SU-DHL-6 (cell line): Measurements from ENCODE around the gene RPS6KA1.

Experiments used
- H2AFZ ChIP-seq: fragments of 200-600 bp; sonication (generic); 2 replicates; pipeline ENCODE4 v1.6.1; 2014; ENCODE audit warnings: low read depth, mild to moderate bottlenecking, moderate library complexity, mixed read lengths, antibody characterized with exemption, low read length; ENCODE audit not compliant: severe bottlenecking
- H3F3A ChIP-seq: fragments of 200-600 bp; shearing (Covaris generic); 2 replicates; pipeline ENCODE4 v1.6.0; 2016; ENCODE audit warnings: antibody characterized with exemption, mild to moderate bottlenecking; ENCODE audit not compliant: insufficient read depth
- H3K27ac ChIP-seq: fragments of 200-600 bp; sonication (generic); 2 replicates; pipeline ENCODE4 v1.5.1; 2016; ENCODE audit warnings: low read depth, mild to moderate bottlenecking, low read length, moderate library complexity, mixed read lengths
- H3K27me3 ChIP-seq: fragments of 200-600 bp; sonication (generic), shearing (Covaris generic); 2 replicates; pipeline ENCODE4 v1.6.0; 2014; ENCODE audit warnings: mild to moderate bottlenecking, low read length
- H3K36me3 ChIP-seq: fragments of 200-600 bp; sonication (generic); 2 replicates; pipeline ENCODE4 v1.6.1; 2014; ENCODE audit warnings: mild to moderate bottlenecking, low read length, mixed read lengths
- H3K4me2 ChIP-seq: fragments of 300-600, 200-600 bp; shearing (Covaris generic), sonication (generic); 2 replicates; pipeline ENCODE4 v1.6.0; 2014; ENCODE audit warnings: low read length, low read depth, mild to moderate bottlenecking; ENCODE audit not compliant: poor library complexity, severe bottlenecking
- H3K4me3 ChIP-seq: fragments of 200-600 bp; sonication (generic); 2 replicates; pipeline ENCODE4 v1.5.1; 2014; ENCODE audit warnings: antibody characterized with exemption, low read length, mild to moderate bottlenecking, mixed read lengths; ENCODE audit not compliant: insufficient read depth, poor library complexity, severe bottlenecking
- H3K79me2 ChIP-seq: fragments of 200-600 bp; sonication (generic); 2 replicates; pipeline ENCODE4 v1.6.1; 2014; ENCODE audit warnings: mild to moderate bottlenecking, low read length, moderate library complexity; ENCODE audit not compliant: insufficient read depth
- H3K9ac ChIP-seq: fragments of 200-600 bp; sonication (generic); 2 replicates; pipeline ENCODE4 v1.7.0; 2014; ENCODE audit warnings: mild to moderate bottlenecking, low read length
- H3K9me2 ChIP-seq: fragments of 200-600 bp; sonication (generic); replicated peaks from 2 replicates; pipeline ENCODE4 v1.6.1; 2014; ENCODE audit warnings: low read length; ENCODE audit not compliant: insufficient read depth
- H3K9me3 ChIP-seq: fragments of 200-600 bp; sonication (generic); 2 replicates; pipeline ENCODE4 v1.6.1; 2014; ENCODE audit warnings: low read length, mixed read lengths; ENCODE audit not compliant: insufficient read depth
- H4K20me1 ChIP-seq: fragments of 200-600 bp; sonication (generic); 2 replicates; pipeline ENCODE4 v1.6.1; 2014; ENCODE audit warnings: low read depth, mild to moderate bottlenecking, antibody characterized with exemption, low read length, moderate library complexity, mixed read lengths
- EZH2phosphoT487 ChIP-seq: fragments of 200-600 bp; sonication (generic), shearing (Covaris generic); conservative IDR thresholded peaks from 2 replicates; pipeline ENCODE4 v1.6.1; 2018; ENCODE audit warnings: mild to moderate bottlenecking, antibody characterized with exemption, low read length, moderate library complexity, mixed read lengths
- TF ChIP-seq, protein P1 (sequence below): fragments of 200-600 bp; sonication (generic); IDR thresholded peaks from one replicate; pipeline ENCODE4 v1.5.1; 2017; ENCODE audit warnings: antibody characterized with exemption, mild to moderate bottlenecking, low read length, moderate library complexity; ENCODE audit not compliant: insufficient read depth, poor library complexity, severe bottlenecking

The RPS6KA1 gene

DNA sequence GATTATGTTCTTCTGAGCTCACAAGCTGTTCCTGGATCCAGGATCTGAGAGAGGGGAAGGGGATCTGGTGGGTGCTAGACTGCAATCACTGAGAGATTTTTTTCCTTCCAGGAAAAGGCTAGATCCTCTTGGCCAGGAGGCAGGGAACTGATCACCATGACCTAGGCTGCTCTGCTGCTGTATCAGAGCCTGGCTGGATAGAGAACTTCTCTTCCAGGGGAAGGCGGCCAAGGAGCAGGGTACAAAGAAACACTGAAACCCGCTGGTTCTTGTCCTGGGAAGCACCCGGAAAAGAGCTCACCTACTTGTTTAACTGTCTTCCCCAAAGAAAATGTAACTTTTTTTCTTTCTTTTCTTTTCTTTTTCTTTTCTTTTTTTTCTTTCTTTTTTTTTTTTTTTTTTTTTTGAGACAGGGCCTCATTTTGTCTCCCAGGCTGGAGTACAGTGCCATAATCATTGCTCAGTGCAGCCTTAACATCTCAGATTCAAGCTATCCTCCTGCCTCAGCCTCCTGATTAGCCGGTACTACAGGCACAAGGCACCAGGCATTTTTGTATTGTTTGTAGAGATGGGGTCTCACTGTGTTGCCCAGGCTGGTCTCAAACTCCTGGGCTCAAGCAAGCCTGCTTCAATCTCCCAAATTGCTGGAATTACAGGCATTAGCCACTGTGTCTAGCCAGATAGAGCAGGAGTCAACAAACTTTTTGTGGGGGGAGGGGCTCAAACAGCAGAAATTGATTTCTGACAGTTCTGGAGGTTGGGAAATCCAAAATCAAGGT, 12.4 kb upstream of the RPS6KA1 start:
- Histone ChIP-seq H3K79me2 (no peaks in the 10 kb centered on the region), H3K9me3 (no peaks in the 10 kb centered on the region), H3K4me2 (no peak overlapping the region), H3K36me3 (no peaks in the 10 kb centered on the region), H3K9ac (no peak overlapping the region), H3K27me3 (no peaks in the 10 kb centered on the region), H3K27ac (no peak overlapping the region), H3K9me2 (no peaks in the 10 kb centered on the region), H2AFZ (no peak overlapping the region), H3K4me3 (no peak overlapping the region), H3F3A (no peaks in the 10 kb centered on the region), H4K20me1 (no peaks in the 10 kb centered on the region)
- TF ChIP-seq, protein P1, sequence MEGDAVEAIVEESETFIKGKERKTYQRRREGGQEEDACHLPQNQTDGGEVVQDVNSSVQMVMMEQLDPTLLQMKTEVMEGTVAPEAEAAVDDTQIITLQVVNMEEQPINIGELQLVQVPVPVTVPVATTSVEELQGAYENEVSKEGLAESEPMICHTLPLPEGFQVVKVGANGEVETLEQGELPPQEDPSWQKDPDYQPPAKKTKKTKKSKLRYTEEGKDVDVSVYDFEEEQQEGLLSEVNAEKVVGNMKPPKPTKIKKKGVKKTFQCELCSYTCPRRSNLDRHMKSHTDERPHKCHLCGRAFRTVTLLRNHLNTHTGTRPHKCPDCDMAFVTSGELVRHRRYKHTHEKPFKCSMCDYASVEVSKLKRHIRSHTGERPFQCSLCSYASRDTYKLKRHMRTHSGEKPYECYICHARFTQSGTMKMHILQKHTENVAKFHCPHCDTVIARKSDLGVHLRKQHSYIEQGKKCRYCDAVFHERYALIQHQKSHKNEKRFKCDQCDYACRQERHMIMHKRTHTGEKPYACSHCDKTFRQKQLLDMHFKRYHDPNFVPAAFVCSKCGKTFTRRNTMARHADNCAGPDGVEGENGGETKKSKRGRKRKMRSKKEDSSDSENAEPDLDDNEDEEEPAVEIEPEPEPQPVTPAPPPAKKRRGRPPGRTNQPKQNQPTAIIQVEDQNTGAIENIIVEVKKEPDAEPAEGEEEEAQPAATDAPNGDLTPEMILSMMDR, result no peak
- no peak for TF ChIP-seq EZH2phosphoT487

DNA sequence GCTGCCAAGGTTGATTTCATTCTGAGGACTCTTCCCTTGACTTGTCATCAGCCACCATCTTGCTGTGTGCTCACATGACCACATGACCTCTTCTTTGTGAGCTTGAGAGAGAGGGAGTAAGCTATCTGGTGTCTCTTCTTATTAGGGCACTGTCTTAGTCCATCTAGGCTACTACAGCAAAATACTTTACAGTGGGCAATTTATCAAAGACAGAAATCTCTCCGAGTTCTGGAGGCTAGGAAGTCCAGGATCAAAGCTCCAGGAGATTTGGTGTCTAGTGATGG, 11.9 kb upstream of the RPS6KA1 start:
- Histone ChIP-seq H3K36me3 (no peaks in the 10 kb centered on the region), H3K4me3 (no peak overlapping the region), H2AFZ (no peak overlapping the region), H3K9me3 (no peaks in the 10 kb centered on the region), H3K9ac (no peak overlapping the region), H4K20me1 (no peaks in the 10 kb centered on the region), H3K27ac (no peak overlapping the region), H3F3A (no peaks in the 10 kb centered on the region), H3K79me2 (no peaks in the 10 kb centered on the region), H3K9me2 (no peaks in the 10 kb centered on the region), H3K27me3 (no peaks in the 10 kb centered on the region), H3K4me2 (no peak overlapping the region)
- TF ChIP-seq, protein P1, result no peak
- no peak for TF ChIP-seq EZH2phosphoT487

DNA sequence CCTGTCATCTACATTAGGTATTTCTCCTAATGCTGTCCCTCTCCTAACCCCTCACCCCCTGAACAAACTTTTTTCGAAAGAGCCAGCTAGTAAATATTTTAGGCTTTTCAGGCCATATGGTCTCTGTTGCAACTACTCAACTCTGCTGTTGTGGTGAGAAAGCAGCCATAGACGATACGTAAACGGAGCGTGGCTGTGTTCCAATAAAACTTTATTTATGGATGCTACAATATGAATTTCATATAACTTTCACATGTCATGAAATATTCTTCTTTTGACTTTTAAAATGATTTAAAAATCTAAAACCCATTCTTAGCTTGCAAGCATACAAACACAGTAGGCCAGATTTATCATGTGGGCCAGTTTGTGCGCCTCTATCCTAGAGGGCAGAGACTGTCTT, 11.2 kb upstream of the RPS6KA1 start:
- Histone ChIP-seq H4K20me1 (no peaks in the 10 kb centered on the region), H3F3A (no peaks in the 10 kb centered on the region), H3K27me3 (no peaks in the 10 kb centered on the region), H2AFZ (no peak overlapping the region), H3K36me3 (no peaks in the 10 kb centered on the region), H3K79me2 (no peaks in the 10 kb centered on the region), H3K9ac (no peak overlapping the region), H3K27ac (no peak overlapping the region), H3K9me3 (no peaks in the 10 kb centered on the region), H3K4me2 (no peak overlapping the region), H3K4me3 (no peak overlapping the region), H3K9me2 (no peaks in the 10 kb centered on the region)
- TF ChIP-seq, protein P1, result no peak
- TF ChIP-seq EZH2phosphoT487, result no peak
